CD14-positive monocyte (primary cell): ENCODE data around the gene PLXDC2. TPM values are rescaled to one million over a fixed set of nuclear protein-coding genes. Genes with fewer than 3 reads are reported as not detected.

Experiments used
- DNase-seq, 3 donors: peaks; one replicate each; pipeline ENCODE4 v3.0.0-alpha.2; 2011 to 2022
- H2AFZ ChIP-seq: 2 replicates; pipeline ENCODE4 v1.6.0; 2012; ENCODE audit warnings: mild to moderate bottlenecking, low read depth, low read length, inconsistent platforms; ENCODE audit not compliant: insufficient read depth, poor library complexity, severe bottlenecking
- H3K27ac ChIP-seq, 2 donors: 1 replicate in 1 of 2; 2 replicates in 1 of 2; pipeline ENCODE4 v1.5.1; 2012 to 2013; ENCODE audit warnings: low read length in 2 of 2, control low read depth in 1 of 2, inconsistent platforms in 1 of 2, low read depth in 1 of 2, mild to moderate bottlenecking in 1 of 2
- H3K27me3 ChIP-seq, 2 donors: one replicate each; pipeline versions ENCODE4 v1.6.0 to v1.6.1; 2011 to 2013; ENCODE audit warnings: low read length in 2 of 2; ENCODE audit not compliant: control insufficient read depth in 2 of 2, insufficient read depth in 2 of 2
- H3K36me3 ChIP-seq, 2 donors: replicated peaks in 1 of 2; 1 replicate in 1 of 2; 2 replicates in 1 of 2; pipeline versions ENCODE4 v1.5.1 to v1.6.1; 2012 to 2013; ENCODE audit warnings: low read length in 2 of 2, control low read depth in 1 of 2, inconsistent platforms in 1 of 2, mild to moderate bottlenecking in 1 of 2; ENCODE audit not compliant: insufficient read depth in 2 of 2, control insufficient read depth in 1 of 2
- H3K4me1 ChIP-seq, 2 donors: 1 replicate in 1 of 2; 2 replicates in 1 of 2; pipeline versions ENCODE4 v1.5.1 to v1.6.1; 2012 to 2013; ENCODE audit warnings: low read length in 2 of 2, control low read depth in 1 of 2, inconsistent platforms in 1 of 2, mild to moderate bottlenecking in 1 of 2, moderate library complexity in 1 of 2; ENCODE audit not compliant: insufficient read depth in 2 of 2, control insufficient read depth in 1 of 2
- H3K4me2 ChIP-seq: replicated peaks from 2 replicates; pipeline ENCODE3; 2012; ENCODE audit warnings: low read length, moderate library complexity, mild to moderate bottlenecking; ENCODE audit not compliant: poor library complexity, severe bottlenecking; ENCODE audit errors: extremely low read depth
- H3K4me3 ChIP-seq, 3 experiments: fragments of 200-600 bp in 1 of 3; sonication (generic) in 1 of 3; replicated peaks in 1 of 3; 1 replicate in 2 of 3; 2 replicates in 1 of 3; pipeline ENCODE4 v1.5.1; 2011 to 2013; ENCODE audit warnings: low read length in 3 of 3, mild to moderate bottlenecking in 3 of 3, control low read depth in 2 of 3, low read depth in 2 of 3, inconsistent platforms in 1 of 3, moderate library complexity in 1 of 3
- H3K79me2 ChIP-seq: 2 replicates; pipeline ENCODE4 v1.6.0; 2012; ENCODE audit warnings: mild to moderate bottlenecking, control low read depth, inconsistent platforms, low read length, moderate library complexity; ENCODE audit not compliant: insufficient read depth
- H3K9ac ChIP-seq: 2 replicates; pipeline ENCODE4 v1.6.0; 2017; ENCODE audit warnings: low read length, mild to moderate bottlenecking; ENCODE audit not compliant: insufficient read depth, poor library complexity, severe bottlenecking
- H3K9me3 ChIP-seq, 2 donors: replicated peaks in 1 of 2; 1 replicate in 1 of 2; 2 replicates in 1 of 2; pipeline versions ENCODE4 v1.5.1 to v1.6.1; 2012 to 2013; ENCODE audit warnings: low read length in 2 of 2, control low read depth in 1 of 2; ENCODE audit not compliant: control insufficient read depth in 1 of 2, insufficient read depth in 1 of 2
- H4K20me1 ChIP-seq: 2 replicates; pipeline ENCODE4 v1.6.0; 2012; ENCODE audit warnings: mild to moderate bottlenecking, low read length, control low read depth, moderate library complexity; ENCODE audit not compliant: insufficient read depth
- H3K27ac Mint-ChIP-seq, 7 donors: one replicate each; pipeline ENCODE4 v1.8.0; 2020; ENCODE audit warnings: mild to moderate bottlenecking in 7 of 7, mixed read lengths in 7 of 7, moderate library complexity in 6 of 7, inconsistent platforms in 2 of 7
- H3K27me3 Mint-ChIP-seq, 3 donors: one replicate each; pipeline ENCODE4 v1.8.0; 2021 to 2022; ENCODE audit warnings: low read depth in 3 of 3, mild to moderate bottlenecking in 3 of 3, mixed read lengths in 3 of 3, moderate library complexity in 3 of 3, inconsistent platforms in 1 of 3
- H3K36me3 Mint-ChIP-seq, 2 donors: one replicate each; pipeline ENCODE4 v1.8.0; 2020; ENCODE audit warnings: mixed read lengths in 2 of 2, inconsistent platforms in 1 of 2, mild to moderate bottlenecking in 1 of 2
- H3K4me1 Mint-ChIP-seq: one replicate; pipeline ENCODE4 v1.8.0; 2020; ENCODE audit warnings: mild to moderate bottlenecking, mixed read lengths
- H3K4me3 Mint-ChIP-seq, 2 donors: one replicate each; pipeline ENCODE4 v1.8.0; 2020; ENCODE audit warnings: mild to moderate bottlenecking in 2 of 2, mixed read lengths in 2 of 2, moderate library complexity in 1 of 2
- H3K9me3 Mint-ChIP-seq, 7 donors: one replicate each; pipeline ENCODE4 v1.8.0; 2020 to 2022; ENCODE audit warnings: mixed read lengths in 7 of 7, mild to moderate bottlenecking in 6 of 7, moderate library complexity in 6 of 7, inconsistent platforms in 2 of 7
- CTCF ChIP-seq: fragments of 200-600 bp; IDR thresholded peaks from one replicate; pipeline ENCODE4 v1.8.0; 2022; ENCODE audit warnings: antibody characterized with exemption, mild to moderate bottlenecking
- WGBS: methylation state at CpG from one replicate; pipeline ENCODE4 v1.1.5; 2013; ENCODE audit warnings: missing lambda C conversion rate; ENCODE audit not compliant: insufficient coverage; 5-methylcytosine and 5-hydroxymethylcytosine counted together
- intact Hi-C, 2 donors: fragments of 100-400 bp; cut with micrococcal nuclease; formaldehyde crosslinking; loops; one replicate each; pipeline versions ENCODE4 v1.15.0 to v1.15.1; 2023
- polyA plus RNA-seq, 3 donors: library from polyadenylated mRNA; depleted of rRNA in 1 of 3; unstranded in 2 of 3; stranded (reverse) in 1 of 3; fragments of 300-500 nt in 2 of 3; fragments of >200 nt in 1 of 3; fragmentation: Illumina TruSeq in 2 of 3; gene quantifications; 1 replicate in 2 of 3; 2 replicates in 1 of 3; pipeline ENCODE4 v1.2.3, GENCODE V29; 2012 to 2021

PLXDC2 gene
- polyA plus RNA-seq, 3 donors = 37.5 to 128 (median 93.6) TPM

DNA sequence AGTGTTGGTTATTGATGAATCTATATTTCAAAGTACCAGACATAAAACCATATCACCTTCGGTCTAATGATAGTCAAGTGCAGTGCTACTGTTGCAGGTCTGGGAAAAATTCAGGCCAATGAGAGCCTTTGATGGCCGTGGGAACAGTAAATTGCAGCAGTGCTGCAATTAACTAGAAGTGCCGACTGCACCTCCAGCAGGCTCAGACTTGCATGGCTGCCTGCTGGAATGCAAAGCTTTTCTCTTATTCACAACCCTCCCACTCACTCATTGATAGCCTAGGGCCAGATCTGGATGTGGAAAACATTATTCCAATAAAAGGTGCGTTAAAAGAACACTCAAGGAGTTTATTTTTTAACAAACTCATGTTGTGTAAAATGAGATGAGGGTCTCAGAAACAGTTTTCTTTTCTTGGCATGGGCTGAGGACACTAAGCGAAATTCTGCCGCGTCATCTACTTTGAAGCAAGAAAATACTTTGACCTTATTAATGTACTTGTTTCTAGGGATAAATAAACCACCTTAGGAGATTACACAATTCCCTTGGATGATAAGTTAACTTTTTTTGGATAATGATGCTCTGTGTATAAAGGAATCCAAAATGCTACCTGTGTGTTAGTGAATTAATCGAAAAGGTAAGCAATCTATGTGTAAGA is 17.1 kb downstream of the PLXDC2 start:
- Histone ChIP-seq H3K4me1 (peaks cover 32 to 49% of the 10 kb centered on the region in 2 donors), H3K4me3 (peak overlapping the region in 1 of 3 experiments; percentile 61), H3K27ac (peak overlapping the region; percentile 10 to 88), H3K9ac (no peak overlapping the region), H2AFZ (no peak overlapping the region), H3K27me3 (no peaks in the 10 kb centered on the region), H3K9me3 (no peaks in the 10 kb centered on the region), H3K36me3 (peaks cover 0 to 15% of the 10 kb centered on the region in 2 donors), H4K20me1 (peaks cover 72% of the 10 kb centered on the region), H3K4me2 (peak overlapping the region; percentile 67), H3K79me2 (peaks cover 97% of the 10 kb centered on the region)
- no peaks in the 10 kb centered on the region for H3K27me3 Mint-ChIP-seq
- peak overlapping the region in 1 of 2 donors; percentile 56 for H3K4me3 Mint-ChIP-seq
- peaks cover 0 to 9% (median 4%) of the 10 kb centered on the region in 7 donors for H3K9me3 Mint-ChIP-seq
- H3K4me1 Mint-ChIP-seq = peaks cover 73% of the 10 kb centered on the region
- WGBS = 19% methylated on average over 2 of the region's 8 CpGs
- DNase-seq = no peak
- TF ChIP-seq CTCF = peak; percentile 24
- peaks cover 41 to 58% of the 10 kb centered on the region in 2 donors for H3K36me3 Mint-ChIP-seq
- intact Hi-C loops = loop anchor here in 1 of 2 donors (2.0 kb wide), 1 partner anchor 14 kb away; no protein-coding TSS in a partner anchor
- peak overlapping the region; percentile 72 to 94 (median 92) for H3K27ac Mint-ChIP-seq

DNA sequence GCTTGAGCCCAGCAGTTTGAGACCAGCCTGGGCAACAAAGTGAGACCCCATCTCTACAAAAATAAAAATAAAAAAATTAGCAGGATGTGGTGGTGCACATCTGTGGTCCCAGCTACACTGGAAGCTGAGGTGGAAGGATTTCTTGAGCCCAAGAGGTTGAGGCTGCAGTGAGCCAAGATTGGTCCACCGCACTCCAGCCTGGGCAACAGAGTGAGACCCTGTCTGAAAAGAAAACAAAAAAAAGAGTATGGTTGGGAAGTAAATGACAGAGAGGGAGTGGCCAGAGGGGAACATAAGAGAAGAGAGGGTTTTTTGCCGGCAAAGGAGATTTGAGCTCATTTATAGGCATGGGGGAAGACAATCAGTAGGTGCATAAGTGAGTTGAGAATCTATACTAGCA is 19.7 kb downstream of the PLXDC2 start:
- Mint-ChIP-seq H3K27ac (peak overlapping the region in 5 of 7 donors; percentile 27 to 82 (median 77)), H3K9me3 (peaks cover 0 to 6% (median 3%) of the 10 kb centered on the region in 7 donors), H3K27me3 (no peaks in the 10 kb centered on the region), H3K4me3 (no peak overlapping the region), H3K36me3 (peaks cover 34 to 47% of the 10 kb centered on the region in 2 donors), H3K4me1 (peaks cover 52% of the 10 kb centered on the region)
- H3K4me3 ChIP-seq = no peak overlapping the region
- no peaks in the 10 kb centered on the region for H3K9me3 ChIP-seq
- no peak for TF ChIP-seq CTCF
- peaks cover 0 to 7% of the 10 kb centered on the region in 2 donors for H3K36me3 ChIP-seq
- peaks cover 89% of the 10 kb centered on the region for H4K20me1 ChIP-seq
- WGBS = 100% methylated on average over 1 of the region's 2 CpGs
- DNase-seq = no peak
- peaks cover 13 to 24% of the 10 kb centered on the region in 2 donors for H3K4me1 ChIP-seq
- H2AFZ ChIP-seq = no peak overlapping the region
- H3K79me2 ChIP-seq = peaks cover 99% of the 10 kb centered on the region
- H3K27me3 ChIP-seq = no peaks in the 10 kb centered on the region
- intact Hi-C loops = no loop called here
- no peak overlapping the region for H3K9ac ChIP-seq
- H3K27ac ChIP-seq = no peak overlapping the region
- no peak overlapping the region for H3K4me2 ChIP-seq
